Fibroblast of the aortic adventitia (primary cell): ENCODE results near the gene CHORDC1. TPM values are rescaled to one million over a fixed set of nuclear protein-coding genes. Genes with fewer than 3 reads are reported as not detected.
"Not testable (repeated sequence)": the region's sequence is repeated elsewhere in the genome, so short reads cannot be mapped to it uniquely, and the experiment has no call there.

Experiments
- DNase-seq: peaks from one replicate; pipeline ENCODE4 v3.0.0-alpha.2; 2010; ENCODE audit warnings: low read depth
- H3K4me3 ChIP-seq: 2 replicates; pipeline ENCODE4 v1.5.1; 2011; ENCODE audit warnings: low read depth, mild to moderate bottlenecking, control low read depth, low read length, moderate library complexity
- total RNA-seq: library from RNA; depleted of rRNA; stranded (reverse); fragments of >200 nt; gene quantifications from 2 replicates; pipeline ENCODE4 v1.2.3, GENCODE V29; 2012; ENCODE audit warnings: low replicate concordance
- TF ChIP-seq, protein P1 (sequence below): IDR thresholded peaks from 2 replicates; pipeline ENCODE4 v1.5.1; 2011; ENCODE audit warnings: mild to moderate bottlenecking, low read length, control low read depth, inconsistent platforms; ENCODE audit not compliant: insufficient read depth

CHORDC1 gene
- total RNA-seq, 1 donor: 39.9 TPM

DNA sequence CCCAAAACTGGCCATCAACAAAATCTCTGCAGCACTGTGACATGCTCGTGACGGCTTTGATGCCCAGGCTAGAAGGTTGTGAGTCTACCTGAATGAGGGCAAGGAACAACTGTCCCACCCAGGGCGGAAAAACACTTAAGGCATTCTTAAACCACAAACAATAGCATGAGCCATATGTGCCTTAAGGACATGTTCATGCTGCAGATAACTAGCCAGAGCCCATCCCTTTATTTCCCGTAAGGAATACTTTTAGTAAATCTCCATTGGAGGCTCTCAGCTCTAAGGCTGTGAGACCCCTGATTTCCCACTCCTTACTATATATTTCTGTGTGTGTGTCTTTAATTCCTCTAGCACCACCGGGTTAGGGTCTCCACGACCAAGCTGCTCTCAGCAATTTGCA is 3.4 kb downstream of the CHORDC1 start:
- H3K4me3 ChIP-seq: no peak overlapping the region
- no peak for DNase-seq
- TF ChIP-seq, protein P1, sequence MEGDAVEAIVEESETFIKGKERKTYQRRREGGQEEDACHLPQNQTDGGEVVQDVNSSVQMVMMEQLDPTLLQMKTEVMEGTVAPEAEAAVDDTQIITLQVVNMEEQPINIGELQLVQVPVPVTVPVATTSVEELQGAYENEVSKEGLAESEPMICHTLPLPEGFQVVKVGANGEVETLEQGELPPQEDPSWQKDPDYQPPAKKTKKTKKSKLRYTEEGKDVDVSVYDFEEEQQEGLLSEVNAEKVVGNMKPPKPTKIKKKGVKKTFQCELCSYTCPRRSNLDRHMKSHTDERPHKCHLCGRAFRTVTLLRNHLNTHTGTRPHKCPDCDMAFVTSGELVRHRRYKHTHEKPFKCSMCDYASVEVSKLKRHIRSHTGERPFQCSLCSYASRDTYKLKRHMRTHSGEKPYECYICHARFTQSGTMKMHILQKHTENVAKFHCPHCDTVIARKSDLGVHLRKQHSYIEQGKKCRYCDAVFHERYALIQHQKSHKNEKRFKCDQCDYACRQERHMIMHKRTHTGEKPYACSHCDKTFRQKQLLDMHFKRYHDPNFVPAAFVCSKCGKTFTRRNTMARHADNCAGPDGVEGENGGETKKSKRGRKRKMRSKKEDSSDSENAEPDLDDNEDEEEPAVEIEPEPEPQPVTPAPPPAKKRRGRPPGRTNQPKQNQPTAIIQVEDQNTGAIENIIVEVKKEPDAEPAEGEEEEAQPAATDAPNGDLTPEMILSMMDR: no peak

GRCh38 chr11:90218606-90219005 is 4.2 kb downstream of the CHORDC1 start:
- DNase-seq: no peak
- TF ChIP-seq, protein P1: no peak

DNA sequence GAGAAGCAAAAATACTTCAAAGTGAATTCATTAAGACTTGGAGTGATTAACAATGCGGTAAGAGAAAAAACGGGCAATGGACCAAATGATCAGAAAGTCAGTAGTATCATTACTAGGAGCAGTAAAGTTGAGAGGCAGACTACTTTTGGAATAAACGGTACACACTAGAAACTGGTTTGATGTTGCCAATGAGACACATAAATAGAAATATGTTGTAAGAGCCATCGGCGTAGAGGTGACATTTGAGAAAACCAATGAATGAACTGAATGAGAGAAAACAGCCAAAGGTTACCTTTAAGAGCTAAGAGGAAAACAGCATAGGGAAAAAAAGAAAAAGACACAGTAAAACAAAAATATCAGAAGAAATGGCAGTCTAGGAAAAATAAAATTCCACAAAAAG is 6.2 kb downstream of the CHORDC1 start:
- no peak for DNase-seq
- TF ChIP-seq, protein P1: no peak

More at GRCh38 chr11:90218606-90219005, 4.2 kb downstream of the CHORDC1 start:
- H3K4me3 ChIP-seq: no peak overlapping the region

DNA sequence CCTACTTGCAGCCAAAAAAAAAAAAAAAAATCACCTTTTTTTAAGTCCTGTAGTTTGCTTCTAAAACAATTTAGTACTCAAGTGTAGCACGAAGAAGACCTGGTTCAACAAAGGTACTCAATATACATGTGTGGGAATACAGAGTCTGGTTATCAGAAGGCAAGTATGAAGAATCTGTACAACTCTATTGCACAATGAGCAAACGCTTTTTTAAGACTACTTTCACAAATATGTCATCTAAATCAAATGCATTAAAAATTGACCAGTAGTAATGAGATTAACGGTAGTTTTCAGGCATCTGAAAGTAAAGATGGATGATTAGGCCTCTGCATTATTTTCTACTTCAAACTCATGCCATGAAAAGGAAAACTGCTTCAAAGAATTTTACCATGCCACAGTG is 9.5 kb downstream of the CHORDC1 start:
- DNase-seq: no peak
- TF ChIP-seq, protein P1: no peak
- no peak overlapping the region for H3K4me3 ChIP-seq

More for the DNA sequence above, 6.2 kb downstream of the CHORDC1 start:
- no peak overlapping the region for H3K4me3 ChIP-seq

GRCh38 chr11:90208857-90209256 is 14.0 kb downstream of the CHORDC1 start:
- TF ChIP-seq, protein P1: no peak
- no peak overlapping the region for H3K4me3 ChIP-seq
- no peak for DNase-seq

DNA sequence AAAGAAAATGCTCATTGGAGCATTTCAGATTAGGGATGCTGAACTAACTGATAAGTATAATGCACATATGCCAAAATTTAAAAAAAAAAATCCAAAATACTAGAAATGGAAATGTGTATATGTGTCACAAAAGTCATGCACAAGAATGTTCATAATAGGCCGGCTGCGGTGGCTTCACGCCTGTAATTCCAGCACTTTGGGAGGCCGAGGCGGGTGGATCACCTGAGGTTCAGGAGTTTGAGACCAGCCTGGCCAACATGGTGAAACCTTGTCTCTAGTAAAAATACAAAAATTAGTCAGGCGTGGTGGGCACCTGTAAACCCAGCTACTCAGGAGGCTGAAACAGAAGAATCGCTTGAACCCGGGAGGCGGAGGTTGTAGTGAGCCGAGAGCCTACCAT is 14.9 kb downstream of the CHORDC1 start:
- not testable (repeated sequence) for DNase-seq, H3K4me3 ChIP-seq

DNA sequence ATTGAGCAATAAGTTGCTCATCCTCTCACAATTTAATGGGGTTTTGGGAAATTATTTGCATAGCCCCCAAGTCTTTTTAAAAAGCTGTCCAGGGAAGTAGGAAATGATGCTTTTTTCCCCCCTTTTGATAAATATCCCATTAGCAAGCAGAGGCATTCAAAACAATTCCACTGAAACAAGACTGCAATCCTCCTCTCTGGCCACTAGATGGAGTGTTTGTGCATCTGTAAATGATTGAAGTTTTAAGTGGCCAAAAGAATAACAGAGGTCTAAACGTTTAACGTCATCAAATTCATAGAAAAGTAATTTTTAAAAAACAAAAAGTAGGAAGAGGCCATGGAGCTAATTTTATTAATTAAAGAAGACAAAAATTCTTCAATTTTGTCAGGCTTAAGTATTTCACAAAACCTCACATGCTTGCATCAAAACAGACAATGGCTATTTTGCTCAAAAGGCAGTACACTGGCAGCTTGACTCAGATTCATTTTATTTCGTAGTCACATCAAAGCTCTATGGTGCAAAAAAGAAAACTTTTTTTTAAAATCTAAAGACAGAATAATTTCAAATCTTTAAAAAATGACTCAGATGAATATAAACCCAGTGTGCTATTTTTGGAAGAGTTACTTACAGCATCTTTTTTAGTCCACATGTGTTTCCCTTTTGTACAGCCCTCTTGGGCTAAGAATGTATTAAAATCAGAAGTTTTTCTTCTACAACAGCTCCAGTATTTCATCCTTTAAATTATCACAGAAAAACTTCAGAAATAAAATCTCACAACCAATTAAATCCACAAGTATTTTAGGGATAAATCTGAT is 17.8 kb downstream of the CHORDC1 start:
- H3K4me3 ChIP-seq: no peak overlapping the region
- DNase-seq: peak; percentile 75
- TF ChIP-seq, protein P1: peak; percentile 92
